ENCODE results near the gene RWDD3. TPM values are rescaled to one million over a fixed set of nuclear protein-coding genes. Genes with fewer than 3 reads are reported as not detected.

Gene RWDD3
- total and polyA plus RNA-seq, 2 of the 4 experiments (the other 2 are of a cell fraction) = 10.4 to 13.6 TPM

DNA sequence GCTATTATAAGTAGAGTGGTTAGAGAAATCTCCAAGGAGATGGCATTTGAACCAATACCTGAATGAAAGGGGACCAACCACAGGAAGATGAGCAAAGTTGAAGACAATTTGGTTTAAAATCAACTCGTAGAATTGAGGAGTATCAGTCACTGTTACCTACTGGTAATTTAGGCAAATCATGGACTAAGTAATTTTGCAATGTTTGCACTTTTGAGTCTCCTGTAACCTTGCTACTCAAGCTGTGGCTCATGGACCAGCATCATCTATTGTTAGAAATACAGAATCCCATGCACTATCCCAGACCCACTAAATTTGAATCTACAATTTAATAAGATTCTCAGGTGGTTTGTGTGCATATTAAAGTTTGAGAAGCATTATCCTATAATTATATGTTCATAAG is 21.8 kb downstream of the RWDD3 start:
- Histone ChIP-seq H3K23ac (ENCODE audit: low read depth, low read length) (no peak overlapping the region), H2BK5ac (ENCODE audit: low read depth, low read length, poor library complexity, severe bottlenecking) (no peak overlapping the region), H2AFZ (replicated peaks; ENCODE audit: low read length, poor library complexity) (no peak overlapping the region), H3K4me2 (ENCODE audit: low read depth, low read length) (no peak overlapping the region), H2AK5ac (ENCODE audit: low read depth, low read length) (no peak overlapping the region), H3K14ac (replicated peaks; ENCODE audit: low read depth, low read length) (no peak overlapping the region), H3K4ac (ENCODE audit: low read depth, low read length) (no peak overlapping the region), H3K56ac (ENCODE audit: extremely low read depth, insufficient read depth, low read length) (no peak overlapping the region), H3K27me3 (ENCODE audit: control insufficient read depth, insufficient read depth, low read length) (no peaks in the 10 kb centered on the region), H4K20me1 (ENCODE audit: insufficient read depth, low read length) (no peaks in the 10 kb centered on the region), H4K8ac (ENCODE audit: low read depth in 2 of 2, low read length in 2 of 2) (no peak overlapping the region), H3K9ac (ENCODE audit: low read depth, low read length) (no peak overlapping the region), H3K36me3 (ENCODE audit: control insufficient read depth, insufficient read depth, low read length) (0 out of 2 replicates have a peak, but pooled peaks cover 2% of the 10 kb centered on the region), H3K9me3 (ENCODE audit: control insufficient read depth, insufficient read depth, low read length) (no peaks in the 10 kb centered on the region), H2BK15ac (ENCODE audit: low read depth, low read length) (no peak overlapping the region), H2BK20ac (ENCODE audit: low read depth, low read length) (no peak overlapping the region), H3K79me1 (ENCODE audit: low read depth in 1 of 2, low read length in 2 of 2) (no peaks in the 10 kb centered on the region), H3K4me3 (ENCODE audit: insufficient read depth, low read depth, low read length) (no peak overlapping the region), H2BK120ac (ENCODE audit: low read depth, low read length) (no peak overlapping the region), H2AK9ac (replicated peaks; ENCODE audit: low read depth, low read length, poor library complexity) (no peak overlapping the region), H3K4me1 (ENCODE audit: control insufficient read depth, insufficient read depth, low read length) (no peaks in the 10 kb centered on the region), H3K18ac (ENCODE audit: low read depth, low read length) (no peak overlapping the region), H3K27ac (ENCODE audit: insufficient read depth, low read length) (no peak overlapping the region), H3K9me1 (ENCODE audit: insufficient read depth, low read length) (no peaks in the 10 kb centered on the region), H4K5ac (ENCODE audit: low read depth, low read length) (no peak overlapping the region), H4K91ac (ENCODE audit: insufficient read depth, low read depth, low read length) (no peak overlapping the region)
- no TSS peak for BruUV-seq (replicated peaks)
- no peak for ATAC-seq (ENCODE audit: low read depth)
- 29% methylated on average over 1 of the region's 1 CpG; no CpG with 5 or more reads in 1 of the 2 experiments for WGBS, 2 experiments (ENCODE audit: extremely low coverage in 2 of 2, insufficient read length in 1 of 2)
- no peak for DNase-seq
- intact Hi-C loops (cut with micrococcal nuclease) (no loop called here), dilution Hi-C loops (cut with HindIII; ENCODE audit: low sequenced_read_pairs, unreplicated experiment) (no loop called here), in situ Hi-C loops (cut with MboI; ENCODE audit: low sequenced_read_pairs) (no loop called here)
- TF ChIP-seq MAFK (IDR thresholded peaks at IDR 0.05; ENCODE audit: low read depth, low read length) = peak; percentile 82
- TF ChIP-seq, protein P1, sequence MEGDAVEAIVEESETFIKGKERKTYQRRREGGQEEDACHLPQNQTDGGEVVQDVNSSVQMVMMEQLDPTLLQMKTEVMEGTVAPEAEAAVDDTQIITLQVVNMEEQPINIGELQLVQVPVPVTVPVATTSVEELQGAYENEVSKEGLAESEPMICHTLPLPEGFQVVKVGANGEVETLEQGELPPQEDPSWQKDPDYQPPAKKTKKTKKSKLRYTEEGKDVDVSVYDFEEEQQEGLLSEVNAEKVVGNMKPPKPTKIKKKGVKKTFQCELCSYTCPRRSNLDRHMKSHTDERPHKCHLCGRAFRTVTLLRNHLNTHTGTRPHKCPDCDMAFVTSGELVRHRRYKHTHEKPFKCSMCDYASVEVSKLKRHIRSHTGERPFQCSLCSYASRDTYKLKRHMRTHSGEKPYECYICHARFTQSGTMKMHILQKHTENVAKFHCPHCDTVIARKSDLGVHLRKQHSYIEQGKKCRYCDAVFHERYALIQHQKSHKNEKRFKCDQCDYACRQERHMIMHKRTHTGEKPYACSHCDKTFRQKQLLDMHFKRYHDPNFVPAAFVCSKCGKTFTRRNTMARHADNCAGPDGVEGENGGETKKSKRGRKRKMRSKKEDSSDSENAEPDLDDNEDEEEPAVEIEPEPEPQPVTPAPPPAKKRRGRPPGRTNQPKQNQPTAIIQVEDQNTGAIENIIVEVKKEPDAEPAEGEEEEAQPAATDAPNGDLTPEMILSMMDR (conservative IDR thresholded peaks at IDR 0.05; ENCODE audit: low read depth, low read length) = no peak
- ChIA-PET POLR2A (ENCODE audit: unreplicated experiment) (no interaction called here), CTCF (no interaction called here)
